Embryonic facial prominence (tissue), 1 donor: ENCODE data around the gene RTBDN.

Experiments used
- DNase-seq: peaks from one replicate; pipeline ENCODE4 v3.0.0-alpha.2; 2016; ENCODE audit errors: extremely low spot score

The RTBDN gene

DNA sequence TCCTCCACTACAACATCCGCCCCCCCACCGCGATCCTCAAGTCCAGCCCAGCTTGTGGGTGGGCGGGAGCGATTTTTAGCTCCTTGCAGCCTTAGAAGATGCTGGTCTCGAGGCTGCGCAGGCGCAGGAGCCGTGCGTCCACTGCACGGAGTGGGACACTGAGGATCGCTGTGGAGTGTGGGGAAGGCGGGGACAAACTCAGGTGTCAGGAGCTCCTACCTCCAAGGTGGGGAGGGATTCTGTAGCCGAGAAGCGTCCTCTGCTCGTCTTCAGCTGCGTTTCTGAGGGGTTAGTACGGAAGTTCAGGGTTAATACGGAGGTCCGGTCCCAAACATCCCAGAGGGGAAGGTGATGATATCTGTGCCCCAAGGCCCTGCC lies at the start of gene RTBDN:
TSS of gene RTBDN (minus strand) at position 14 of the 378 bp plus-strand sequence. CDS start 4,600 bp downstream, outside the sequence.
- DNase-seq = no peak

- no peak for DNase-seq
Measured at GRCh38 chr19:12882589-12882988, 48.2 kb upstream of the RTBDN start.

GRCh38 chr19:12881172-12881808 lies 46.9 kb upstream of the RTBDN start, which contains the start of gene DNASE2:
TSS of gene DNASE2 (minus strand) at chr19:12881449. CDS start at chr19:12881375, 74 bp downstream.
- peak; percentile 75 for DNase-seq

GRCh38 chr19:12880551-12881171 lies 46.3 kb upstream of the RTBDN start:
- DNase-seq = no peak

DNA sequence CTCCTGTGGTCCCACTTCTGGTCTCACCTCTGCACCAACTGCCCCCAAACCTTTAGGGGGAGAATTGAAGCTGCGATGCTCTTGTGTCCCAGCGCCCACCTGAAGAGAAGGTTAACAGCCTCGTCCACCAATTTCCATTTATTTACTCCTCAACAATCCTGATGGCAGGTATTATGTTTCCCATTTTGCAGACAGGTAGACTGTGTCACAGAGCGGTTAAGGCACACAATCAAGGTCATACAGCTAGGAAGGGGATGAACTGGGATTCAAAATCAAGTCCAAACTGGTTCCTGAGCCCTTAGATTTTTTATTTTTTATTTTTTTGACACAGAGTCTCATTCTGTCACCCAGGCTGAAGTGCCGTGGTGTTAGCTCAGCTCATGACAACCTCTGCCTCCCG lies 40.7 kb upstream of the RTBDN start:
- no peak for DNase-seq

GRCh38 chr19:12873891-12874745 lies 39.7 kb upstream of the RTBDN start:
- DNase-seq = no peak

DNA sequence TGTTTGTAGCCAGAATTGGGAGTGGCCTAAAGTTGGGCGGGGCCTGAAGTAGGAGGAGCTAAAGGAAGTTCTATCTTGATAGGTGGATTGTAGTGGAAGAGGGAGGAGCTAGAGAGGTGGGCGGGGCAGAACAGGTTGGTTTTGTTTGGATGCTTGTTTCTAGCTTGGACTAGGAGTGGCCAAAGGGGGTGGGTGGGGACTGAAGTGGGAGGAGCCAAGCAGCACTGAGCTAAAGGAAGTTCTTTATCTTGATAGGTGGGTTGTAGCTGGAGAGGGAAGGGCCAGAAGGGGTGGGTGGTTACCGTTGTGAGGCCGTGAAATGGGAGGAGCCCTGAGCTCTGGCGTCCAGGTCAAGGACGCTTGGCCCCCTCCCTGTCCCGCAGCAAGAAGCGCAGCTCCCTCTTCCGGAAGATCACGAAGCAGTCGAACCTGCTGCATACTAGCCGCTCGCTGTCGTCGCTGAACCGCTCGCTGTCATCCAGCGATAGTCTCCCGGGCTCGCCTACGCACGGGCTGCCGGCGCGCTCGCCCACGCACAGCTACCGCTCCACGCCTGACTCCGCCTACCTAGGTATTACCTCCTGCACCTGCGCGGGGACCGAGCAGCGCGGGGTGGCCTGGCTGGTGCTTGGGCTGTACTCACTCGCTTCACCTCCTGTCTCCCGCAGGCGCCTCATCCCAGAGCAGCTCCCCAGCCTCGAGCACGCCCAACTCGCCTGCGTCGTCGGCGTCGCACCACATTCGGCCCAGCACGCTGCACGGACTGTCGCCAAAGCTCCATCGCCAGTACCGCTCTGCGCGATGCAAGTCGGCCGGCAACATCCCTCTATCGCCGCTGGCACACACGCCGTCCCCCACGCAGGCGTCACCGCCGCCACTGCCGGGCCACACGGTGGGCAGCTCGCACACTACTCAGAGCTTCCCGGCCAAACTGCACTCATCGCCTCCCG lies 38.8 kb upstream of the RTBDN start:
- DNase-seq = no peak

DNA sequence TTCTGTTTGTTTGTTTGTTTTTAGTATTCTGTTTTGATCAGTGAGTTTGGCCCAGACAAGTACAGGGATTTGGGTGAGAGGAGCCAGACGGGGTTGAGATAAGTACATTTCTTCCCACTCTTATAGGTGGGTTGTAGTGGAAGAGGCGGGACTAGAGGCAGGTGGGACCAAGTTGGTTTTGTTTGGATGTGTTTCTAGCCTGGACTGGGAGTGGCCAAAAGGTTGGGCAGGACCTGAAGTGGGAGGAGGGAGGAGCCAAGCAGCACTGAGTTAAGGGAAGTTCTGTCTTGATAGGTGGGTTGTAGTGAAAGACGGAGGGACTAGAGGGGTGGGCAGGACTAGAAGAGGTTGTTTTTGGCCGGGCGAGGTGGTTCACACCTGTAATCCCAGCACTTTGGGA lies 37.9 kb upstream of the RTBDN start:
- no peak for DNase-seq

DNA sequence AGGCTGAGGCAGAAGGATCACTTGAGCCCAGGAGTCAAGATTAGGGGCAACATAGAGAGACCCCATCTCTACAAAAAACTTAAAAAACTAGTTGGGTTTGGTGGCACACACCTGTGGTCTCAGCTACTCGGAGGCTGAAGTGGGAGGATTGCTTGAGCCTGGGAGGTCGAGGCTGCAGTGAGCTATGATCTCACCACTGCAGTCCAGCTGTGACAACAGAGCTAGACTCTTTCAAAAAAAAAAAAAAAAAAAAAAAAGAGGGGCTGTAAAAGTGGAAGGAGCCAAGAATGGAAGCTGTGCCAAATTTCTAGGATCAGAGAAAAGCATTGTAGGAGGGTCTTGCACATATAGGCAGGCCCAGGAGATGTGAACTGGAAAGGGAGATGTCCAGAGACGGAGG lies 37.3 kb upstream of the RTBDN start:
- DNase-seq = no peak

GRCh38 chr19:12868540-12869112 lies 34.2 kb upstream of the RTBDN start:
- no peak for DNase-seq

DNA sequence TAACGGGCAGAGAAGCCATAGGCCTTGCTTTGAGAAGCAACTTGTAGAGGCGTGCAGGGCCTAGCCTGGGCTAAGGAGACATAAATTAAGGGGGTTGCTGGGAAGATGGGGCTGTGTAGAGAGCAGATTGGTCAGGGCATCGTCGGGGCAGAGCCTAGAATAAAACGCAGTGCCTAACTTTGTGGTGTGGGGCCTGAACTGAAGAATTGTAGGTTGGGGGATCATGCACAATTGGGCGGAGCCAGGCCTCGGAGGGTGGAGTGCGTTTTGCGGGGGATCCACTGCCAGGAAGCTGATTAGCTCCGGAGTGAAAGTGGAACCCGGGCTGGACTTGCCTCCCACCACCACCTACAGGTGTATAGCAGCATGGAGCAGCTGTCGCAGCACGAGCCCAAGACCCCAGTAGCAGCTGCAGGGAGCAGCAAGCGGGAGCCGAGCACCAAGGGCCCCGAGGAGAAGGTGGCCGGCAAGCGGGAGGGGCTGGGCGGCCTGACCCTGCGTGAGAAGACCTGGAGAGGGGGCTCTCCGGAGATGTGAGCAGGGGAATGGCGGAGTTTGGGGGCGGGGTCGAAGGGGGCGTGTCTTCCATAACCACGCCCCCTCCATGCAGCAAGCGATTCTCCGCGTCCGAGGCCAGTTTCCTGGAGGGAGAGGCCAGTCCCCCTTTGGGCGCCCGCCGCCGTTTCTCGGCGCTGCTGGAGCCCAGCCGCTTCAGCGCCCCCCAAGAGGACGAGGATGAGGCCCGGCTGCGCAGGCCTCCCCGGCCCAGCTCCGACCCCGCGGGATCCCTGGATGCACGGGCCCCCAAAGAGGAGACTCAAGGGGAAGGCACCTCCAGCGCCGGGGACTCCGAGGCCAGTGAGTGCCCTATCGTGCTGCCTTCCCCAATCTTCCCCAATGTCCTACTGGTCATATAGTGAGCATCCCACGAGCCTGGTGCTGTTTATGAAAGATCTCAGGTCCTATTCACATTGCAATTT lies 33.0 kb upstream of the RTBDN start:
- DNase-seq = peak; percentile 30

DNA sequence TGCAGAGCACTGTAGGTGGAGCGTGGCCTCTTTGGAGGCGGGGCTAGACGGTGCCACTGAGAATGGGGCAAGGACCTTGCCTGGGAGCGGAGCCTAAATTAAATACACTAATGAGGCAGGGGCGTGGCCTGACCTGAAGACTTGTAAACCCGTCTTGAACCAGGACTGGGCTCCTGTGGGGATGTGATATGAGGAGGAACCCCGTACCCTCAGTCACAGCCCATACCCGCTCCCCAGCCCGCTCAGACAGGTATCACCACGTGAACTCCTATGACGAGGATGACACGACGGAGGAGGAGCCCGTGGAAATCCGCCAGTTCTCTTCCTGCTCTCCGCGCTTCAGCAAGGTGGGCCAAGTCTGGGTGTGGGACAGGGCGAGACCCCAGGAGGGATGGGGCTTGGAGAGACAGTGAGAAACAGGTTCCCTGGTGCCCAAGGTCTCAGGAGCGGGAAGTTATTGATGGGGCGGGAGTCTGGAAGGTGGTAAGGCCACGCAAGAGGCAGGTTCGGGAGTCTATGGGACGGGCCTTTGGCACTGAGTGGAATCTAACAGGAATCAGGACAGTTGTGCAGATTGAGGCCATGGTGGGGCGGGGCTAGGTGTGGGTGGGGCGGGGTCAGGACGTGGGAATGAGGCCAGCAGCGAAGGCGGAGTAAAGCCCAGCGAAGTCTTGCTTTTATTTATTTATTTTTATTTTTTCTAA lies 32.2 kb upstream of the RTBDN start:
- DNase-seq = no peak

GRCh38 chr19:12865746-12866415 lies 31.5 kb upstream of the RTBDN start:
- DNase-seq = no peak

GRCh38 chr19:12864721-12865715 lies 30.6 kb upstream of the RTBDN start:
- no peak for DNase-seq

GRCh38 chr19:12864143-12864542 lies 29.8 kb upstream of the RTBDN start:
- no peak for DNase-seq

DNA sequence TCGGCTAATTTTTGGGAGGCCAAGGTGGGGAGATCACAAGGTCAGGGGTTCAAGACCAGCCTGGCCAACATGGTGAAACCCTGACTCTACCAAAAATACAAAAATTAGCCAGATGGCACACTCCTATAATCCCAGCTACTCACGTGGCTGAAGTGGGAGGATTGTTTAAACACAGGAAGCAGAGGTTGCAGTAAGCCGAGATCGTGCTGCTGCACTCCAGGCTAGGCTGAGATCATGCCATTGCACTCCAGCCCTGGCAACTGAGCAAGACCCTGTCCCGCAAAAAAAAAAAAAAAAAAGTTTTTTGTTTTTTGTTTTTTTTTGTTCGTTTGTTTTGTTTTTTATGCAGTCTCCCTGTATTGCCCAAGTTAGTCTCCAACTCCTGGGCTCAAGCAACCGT lies 25.2 kb upstream of the RTBDN start:
- DNase-seq = no peak
